HuH-7.5 (cell line): ENCODE data around the gene SPTBN1.
A peak's percentile ranks its signal among the peaks of the same experiment; 100 is the strongest.

Experiments used
- DNase-seq: peaks from one replicate; pipeline ENCODE4 v3.0.0; 2011; ENCODE audit warnings: low spot score

The SPTBN1 gene

DNA sequence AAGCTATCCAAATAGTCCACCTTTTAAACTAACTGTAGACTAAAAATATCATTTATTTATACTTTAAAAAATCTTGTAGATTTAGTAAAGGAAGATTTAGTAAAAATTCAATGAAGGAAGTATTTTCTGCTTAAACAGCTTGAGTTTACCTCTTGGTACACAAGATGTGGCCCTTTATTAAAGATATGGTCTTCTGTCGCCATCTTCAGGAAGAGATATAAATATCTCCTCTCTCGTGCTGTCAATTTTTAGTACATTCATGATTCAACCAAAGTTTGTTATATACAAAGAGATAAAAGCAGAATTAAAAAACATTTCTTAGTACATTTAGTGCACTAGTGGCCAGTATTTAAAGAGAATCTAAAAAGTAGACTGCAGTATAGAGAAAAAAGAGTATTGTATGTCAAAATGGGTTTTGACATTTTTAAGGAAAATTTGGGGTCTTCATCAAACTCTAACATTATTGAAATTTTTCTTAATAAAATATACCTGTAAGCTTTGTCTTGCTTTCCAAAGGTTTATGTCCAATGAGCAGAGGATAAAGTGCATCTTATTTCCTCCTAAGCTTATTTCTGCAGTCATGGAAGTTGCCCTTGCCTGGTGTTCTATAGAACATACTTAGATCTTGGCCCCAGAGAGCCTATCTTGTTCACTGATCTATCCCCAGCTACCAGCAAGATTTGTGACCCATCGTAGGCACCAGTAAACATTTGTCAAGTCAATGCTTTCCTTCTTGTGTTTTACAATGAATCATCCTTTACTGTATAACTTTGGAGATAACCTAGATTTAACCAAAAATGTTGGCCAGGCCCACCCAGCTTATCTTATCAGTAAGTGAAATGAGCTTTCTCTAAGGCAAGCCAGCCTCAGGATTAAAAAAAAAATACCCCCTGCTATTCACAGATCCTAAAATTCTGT is 248.8 kb downstream of the SPTBN1 start:
- DNase-seq, result peak; percentile 46

DNA sequence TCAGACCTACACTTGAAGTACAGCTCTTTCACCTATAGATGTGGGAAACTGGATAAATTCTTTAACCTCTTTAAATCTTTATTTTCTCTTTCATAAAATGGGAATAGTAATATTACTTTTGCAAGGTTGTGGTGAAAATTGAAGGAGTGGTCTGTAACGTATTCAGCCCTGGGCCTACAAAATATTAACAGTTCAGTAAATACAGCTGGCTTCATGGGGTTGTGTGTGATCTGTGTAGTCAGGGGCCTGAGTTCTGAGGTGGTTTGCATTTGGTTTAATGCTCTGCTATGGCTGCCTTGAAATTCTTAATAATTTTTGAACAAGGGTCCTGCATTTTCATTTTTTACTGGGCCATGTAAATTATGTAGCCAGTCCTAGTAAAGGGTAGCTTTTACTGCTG is 250.5 kb downstream of the SPTBN1 start:
- no peak for DNase-seq

DNA sequence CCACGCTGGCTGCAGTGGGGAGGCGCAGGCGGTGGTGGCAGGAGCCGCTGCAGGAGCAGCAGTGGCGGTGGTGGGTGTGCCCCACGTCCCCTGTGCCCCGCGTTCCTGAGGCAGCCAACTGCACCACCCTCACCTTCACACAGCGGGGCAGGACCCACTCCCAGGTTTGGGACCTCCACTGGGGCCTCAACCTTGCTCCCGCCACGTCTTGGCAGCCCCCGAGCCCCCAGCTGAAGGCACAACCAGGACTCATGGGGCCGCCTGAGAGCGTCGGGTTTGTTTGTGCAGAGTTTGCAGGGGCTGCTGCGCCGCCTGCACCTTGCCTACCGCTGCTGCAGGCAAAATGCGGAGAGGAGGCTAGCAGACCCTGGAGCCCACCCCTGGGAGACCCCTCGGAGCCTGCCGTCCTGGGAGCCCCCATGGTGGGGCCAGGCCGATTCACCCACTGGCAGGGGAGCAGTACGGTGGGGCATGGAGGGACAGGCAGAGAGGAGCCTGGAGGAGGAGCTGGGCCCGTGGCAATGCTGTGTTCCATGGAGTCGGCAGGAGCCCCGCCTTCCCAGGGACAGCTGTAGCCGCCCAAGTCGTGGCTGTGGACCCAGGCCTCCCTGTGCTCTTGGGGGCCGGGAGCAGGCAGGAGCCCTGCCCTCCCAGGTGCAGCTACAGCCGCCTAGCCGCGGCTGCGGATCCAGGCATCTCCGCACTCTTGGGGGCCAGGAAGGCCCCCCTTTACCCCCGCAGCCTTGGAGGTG is 252.6 kb downstream of the SPTBN1 start:
- no peak for DNase-seq

DNA sequence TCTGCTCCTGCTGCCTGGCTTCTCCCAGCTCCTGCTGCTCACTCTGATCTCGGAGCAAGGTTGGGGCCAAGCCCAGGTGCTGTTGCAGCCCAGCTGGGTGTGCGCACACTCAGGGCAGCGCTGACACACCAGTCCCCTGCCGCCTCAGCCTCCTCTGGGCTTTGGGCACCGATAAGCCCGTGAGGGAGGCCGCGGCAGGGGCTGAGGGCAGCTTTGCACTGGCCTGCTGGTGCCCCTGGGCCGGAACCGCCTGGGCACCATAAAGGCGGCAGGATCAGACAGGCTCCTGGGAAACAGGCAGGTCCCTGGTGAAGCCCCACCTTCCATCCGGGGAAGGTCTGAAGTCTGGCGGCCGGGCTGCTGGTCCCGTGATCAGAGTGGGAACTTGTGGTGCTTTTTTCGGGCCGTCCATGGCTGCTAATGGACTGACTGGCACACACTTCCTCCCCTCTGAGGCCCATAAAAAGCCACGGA is 253.2 kb downstream of the SPTBN1 start:
- no peak for DNase-seq

GRCh38 chr2:54710216-54710615 is 254.1 kb downstream of the SPTBN1 start:
- no peak for DNase-seq

- DNase-seq, result no peak
These were observed 256.4 kb downstream of the SPTBN1 start for GRCh38 chr2:54712516-54712915.

DNA sequence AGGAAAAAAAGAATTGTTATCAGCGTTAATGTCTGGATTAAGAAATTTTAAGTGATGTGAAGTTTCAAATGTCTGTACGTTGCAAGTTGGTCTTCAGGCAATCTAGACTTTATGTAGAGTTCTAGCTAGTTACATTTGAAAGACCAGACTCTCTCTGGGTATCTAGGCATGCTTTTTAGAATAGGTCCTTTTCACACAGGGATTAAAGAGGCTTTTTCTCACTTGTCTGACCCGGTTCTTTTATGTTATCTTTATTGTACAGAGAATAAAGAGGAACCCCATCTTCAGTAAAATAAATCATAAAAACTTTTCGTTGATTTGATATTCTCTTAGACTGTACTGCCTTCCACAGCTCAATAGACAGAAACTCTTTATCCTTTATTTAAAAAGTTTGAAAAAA is 258.9 kb downstream of the SPTBN1 start:
- DNase-seq, result no peak

DNA sequence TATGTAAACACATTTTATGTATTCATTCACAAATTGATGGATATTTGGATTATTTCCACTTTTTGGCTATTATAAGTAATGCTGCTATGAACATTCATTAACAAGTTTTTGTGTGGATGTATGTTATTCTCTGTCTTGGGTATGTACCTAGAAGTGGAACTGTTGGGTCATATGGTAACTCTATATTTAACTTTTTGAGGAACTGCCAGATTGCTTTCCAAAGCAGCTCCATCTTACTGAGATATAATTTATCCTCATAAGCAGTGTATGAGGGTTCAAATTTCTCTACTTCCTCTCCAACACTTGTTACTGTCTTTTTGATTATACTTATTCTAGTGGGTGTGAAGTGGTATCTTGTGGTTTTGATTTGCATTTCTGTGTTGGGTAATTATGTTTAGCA is 260.2 kb downstream of the SPTBN1 start:
- no peak for DNase-seq

DNA sequence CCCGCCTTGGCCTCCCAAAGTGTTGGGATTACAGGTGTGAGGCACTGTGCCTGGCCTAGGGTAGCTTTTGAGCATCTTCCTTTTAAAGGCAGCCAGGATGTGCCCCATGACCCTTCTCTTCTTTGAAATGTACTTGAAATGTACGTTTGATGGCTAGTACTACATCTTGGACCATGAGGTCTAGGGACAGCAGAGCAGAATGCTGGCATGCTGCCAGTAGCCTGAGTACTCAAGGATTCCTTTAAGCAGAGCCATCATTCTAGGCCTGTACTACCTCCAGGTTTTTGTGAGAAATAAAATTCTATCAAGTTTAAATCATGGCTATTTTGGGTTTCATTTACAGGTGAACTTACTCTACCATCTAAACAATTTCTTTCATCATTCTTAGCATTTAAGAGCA is 264.4 kb downstream of the SPTBN1 start:
- DNase-seq, result no peak
